HG03039 (cell line): Measurements from ENCODE around the gene TM9SF2.
A peak's percentile ranks its signal among the peaks of the same experiment; 100 is the strongest.

Source experiments
- ATAC-seq: cut with Tn5 transposase; IDR thresholded peaks from one replicate; pipeline ENCODE4 v1.9.1; 2021; ENCODE audit warnings: mild to moderate bottlenecking, moderate library complexity; ENCODE audit not compliant: unreplicated experiment

TM9SF2 gene

GRCh38 chr13:99495466-99496183, 5.6 kb upstream of the TM9SF2 start:
- no peak for ATAC-seq

DNA sequence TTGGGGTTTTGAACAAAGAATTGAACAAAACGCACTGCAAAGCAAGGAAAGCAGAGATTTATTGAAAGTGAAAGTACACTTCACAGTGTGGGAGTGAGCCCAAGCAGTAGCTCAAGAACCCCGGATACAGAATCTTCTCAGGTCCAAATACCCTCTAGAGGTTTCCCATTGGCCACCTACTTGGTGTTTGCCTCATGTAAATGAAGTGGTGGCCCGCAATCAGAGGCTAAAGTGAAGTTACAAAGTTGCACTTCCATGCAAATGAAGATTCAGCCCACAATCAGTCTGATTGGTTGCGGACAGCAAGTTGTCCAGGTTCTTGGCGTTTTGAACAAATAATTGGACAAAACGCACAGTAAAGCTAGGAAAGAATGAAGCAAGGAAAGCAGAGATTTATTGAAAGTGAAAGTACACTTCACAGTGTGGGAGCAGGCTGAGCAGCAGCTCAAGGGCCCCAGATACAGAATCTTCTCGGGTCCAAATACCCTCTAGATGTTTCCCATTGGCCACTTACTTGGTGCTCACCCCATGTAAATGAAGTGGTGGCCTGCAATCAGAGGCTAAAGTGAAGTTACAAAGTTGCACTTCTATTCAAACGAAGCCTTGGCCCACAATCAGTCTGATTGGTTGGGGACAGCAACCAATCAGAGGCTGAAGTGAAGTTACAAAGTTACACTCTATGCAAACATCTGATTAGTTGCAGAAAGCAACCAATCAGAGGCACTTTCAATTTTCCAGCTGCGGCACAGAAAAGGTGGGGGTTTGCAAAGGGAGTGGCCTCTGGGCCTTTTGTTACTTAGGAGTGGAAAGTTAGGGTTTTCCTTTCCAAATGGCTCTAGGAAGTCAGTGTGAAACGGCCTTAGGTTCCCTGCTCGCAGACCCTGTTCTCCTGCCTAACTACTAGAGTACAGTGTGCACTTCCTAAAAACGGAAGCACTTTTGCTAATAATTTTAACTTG, 4.8 kb upstream of the TM9SF2 start:
- peak; percentile 30 for ATAC-seq

DNA sequence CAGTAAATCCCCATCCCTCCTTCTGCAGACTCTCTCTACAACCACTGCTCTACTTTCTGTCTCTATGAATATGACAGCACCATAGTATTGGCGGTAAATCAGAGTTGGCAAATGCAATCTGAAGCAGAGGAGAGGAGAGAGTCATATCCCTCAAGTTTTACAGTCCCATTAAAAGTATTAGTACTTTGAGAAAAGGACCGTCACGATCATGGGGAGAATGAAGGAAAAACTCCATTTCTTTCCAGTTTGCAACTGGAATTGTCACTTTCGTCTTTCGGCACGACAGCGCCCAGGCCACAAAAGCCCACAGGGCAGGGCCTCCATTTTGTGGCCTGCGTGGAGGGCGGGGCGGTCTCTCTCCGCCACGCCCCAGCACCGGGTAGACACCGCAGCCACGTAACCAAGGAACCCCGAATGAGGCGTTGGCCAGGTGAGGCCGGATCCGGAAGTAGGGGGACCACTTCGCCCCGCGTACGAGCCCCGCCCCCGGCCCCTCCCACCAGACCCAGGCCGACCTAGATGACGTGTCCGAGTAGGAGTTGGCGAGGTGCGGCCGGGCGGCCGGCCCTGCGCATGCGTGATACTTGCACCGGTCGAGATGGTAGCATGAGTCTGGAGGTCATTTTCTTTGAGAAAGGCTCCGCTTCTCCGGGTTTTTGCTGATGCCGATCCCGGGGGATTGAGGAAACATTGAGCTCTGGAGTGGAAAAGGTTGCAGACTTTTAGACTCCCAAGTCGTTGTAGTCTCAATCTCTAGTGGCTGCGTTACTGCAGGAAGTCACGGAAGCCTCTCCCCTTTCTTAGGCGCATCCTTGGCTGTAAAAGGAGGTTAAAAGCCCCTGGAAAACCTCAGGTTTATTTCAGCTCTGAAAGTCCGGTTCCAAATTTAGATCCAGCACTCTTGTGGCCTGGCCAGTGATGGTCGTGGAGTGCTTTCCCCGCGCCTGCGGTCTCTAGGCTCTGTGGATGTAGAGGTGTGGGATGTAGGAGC, 2.8 kb upstream of the TM9SF2 start:
- peak; percentile 43 for ATAC-seq

GRCh38 chr13:99500839-99501183, 461 bp upstream of the TM9SF2 start:
- ATAC-seq, result no peak

GRCh38 chr13:99501848-99502301, 603 bp downstream of the TM9SF2 start:
- no peak for ATAC-seq

DNA sequence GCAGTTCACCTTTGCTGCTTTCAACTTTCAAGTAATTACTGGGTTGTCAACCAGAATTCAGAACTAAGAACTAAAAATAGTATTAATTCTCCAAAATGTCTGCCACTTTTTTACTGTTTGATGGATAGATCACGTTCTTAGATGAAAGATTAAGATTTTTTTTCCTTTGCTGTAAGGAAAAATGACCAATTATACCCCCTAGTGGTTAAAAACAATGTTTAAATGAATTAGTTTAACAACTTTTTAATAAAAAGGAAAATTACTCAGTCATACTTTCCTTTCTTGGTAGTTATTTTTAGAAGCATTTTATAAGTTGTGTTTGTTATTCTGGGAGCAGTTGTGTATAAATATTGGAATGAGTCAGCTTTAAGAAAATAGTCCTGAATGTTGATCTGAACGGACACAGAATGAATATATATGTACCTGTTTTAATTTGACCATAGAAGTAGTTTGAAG, 4.6 kb downstream of the TM9SF2 start:
- no peak for ATAC-seq

DNA sequence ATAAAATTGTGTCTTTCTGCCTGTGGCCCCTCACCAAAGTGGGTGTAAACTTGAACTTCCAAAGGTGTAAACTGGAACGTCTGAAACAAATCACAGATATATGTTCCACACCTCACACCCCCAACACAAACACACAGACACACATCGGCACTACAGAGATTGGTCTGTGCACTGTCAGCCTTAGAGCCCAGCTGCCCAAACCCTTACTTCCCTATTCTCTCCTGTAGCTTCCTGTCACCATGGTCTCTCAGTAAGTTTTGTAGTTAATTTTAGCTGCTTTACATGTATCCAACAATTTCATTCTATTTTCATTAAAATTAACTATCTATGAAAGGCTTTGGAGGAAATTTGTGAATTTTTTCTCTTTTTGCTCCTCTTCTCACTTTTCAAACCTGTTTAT, 5.4 kb downstream of the TM9SF2 start:
- ATAC-seq, result peak; percentile 75

GRCh38 chr13:99507054-99507453, 5.8 kb downstream of the TM9SF2 start:
- no peak for ATAC-seq

GRCh38 chr13:99507551-99507950, 6.3 kb downstream of the TM9SF2 start:
- no peak for ATAC-seq

GRCh38 chr13:99507986-99508385, 6.7 kb downstream of the TM9SF2 start:
- ATAC-seq, result no peak

DNA sequence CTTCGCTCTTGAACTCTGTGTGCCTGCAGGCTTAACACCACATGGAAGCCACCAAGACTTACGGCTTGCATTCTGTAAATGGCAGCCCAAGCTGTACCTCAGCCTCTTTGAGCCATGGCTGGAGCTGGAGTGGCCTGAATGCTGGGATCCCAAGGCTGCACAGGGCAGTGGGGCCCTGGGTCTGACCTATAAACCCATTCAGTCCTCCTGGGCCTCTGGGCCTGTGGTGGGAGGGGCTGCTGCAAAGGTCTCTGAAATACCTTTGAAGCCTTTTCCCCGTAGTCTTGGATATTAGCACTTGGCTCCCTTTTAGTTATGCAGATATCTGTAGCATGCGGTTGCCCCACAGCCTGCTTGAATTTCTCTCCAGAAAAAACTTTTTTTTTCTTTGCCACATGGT, 8.2 kb downstream of the TM9SF2 start:
- no peak for ATAC-seq

- no peak for ATAC-seq
Observed at GRCh38 chr13:99514801-99515200, 13.5 kb downstream of the TM9SF2 start.

DNA sequence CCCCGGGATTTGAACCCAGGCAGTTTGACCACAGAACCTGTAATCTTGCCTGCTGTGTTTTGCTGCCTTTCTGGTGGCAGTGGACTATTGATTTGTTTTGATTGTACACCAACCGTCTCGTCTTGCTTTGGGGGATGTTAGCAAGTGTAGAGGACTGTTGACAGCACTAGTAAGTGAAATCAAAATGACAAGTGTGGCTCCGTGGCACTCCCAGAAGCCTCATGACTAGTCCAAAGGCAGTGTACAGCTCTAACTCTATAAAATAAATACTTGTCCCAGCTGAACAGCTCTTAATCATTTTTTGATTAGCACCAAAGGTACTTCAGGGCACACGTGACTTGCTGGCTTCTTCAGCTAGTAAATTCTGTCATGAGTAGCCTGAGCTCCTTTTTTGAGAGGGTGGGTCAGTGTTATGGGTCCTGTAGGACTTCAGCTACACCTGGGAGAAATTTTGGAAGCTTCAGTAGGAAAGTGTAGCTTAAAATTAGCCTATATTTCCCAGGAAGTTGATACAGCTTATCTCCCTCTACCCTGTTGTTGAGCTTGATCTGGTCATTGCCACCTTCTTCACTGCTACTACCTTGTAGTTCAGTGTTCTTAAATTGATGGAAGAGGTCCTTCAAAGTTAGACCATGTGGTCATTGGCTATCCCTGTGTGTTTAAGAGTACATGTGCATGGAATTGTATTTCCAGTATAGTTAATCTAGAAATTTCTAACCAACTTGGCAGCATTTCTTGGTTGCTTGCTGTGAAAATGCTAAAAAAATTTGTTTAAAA, 15.1 kb downstream of the TM9SF2 start:
- no peak for ATAC-seq

DNA sequence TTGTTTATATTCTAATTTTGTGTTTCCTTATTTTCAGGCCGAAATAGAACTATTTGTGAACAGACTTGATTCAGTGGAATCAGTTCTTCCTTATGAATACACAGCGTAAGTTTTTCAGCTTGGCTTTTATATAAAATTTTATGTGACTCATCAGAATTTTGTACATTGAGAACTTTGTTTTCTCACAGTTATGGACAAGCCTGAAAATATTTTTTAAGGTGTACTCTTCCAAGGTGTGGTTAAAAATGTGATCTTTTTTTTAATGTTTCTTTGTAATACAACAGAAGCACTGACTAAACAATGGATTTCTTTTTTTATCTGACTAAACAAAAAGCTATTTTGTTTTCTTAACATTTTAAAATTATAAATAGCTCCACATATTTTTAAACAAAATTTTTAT, 16.3 kb downstream of the TM9SF2 start:
- ATAC-seq, result no peak

- no peak for ATAC-seq
Observed at GRCh38 chr13:99517984-99518383, 16.7 kb downstream of the TM9SF2 start.

DNA sequence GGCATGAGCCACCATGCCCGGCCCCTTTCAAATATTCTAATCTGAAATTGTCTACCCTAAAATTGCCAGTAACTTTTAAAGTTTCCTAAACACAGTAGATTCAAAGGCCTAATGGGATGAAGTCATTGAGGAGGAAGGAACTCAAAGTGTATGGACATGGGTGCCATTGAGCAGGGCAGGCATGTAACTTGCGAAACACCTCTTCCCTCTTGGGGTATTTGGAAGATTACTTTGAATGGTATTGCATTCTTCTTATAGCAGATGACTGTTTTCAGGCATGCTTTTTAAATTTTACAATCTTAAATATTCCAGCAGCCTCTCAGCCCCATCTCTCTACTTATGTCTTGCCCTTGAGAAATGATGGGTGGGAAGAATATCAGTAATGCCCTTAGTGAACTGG, 21.0 kb downstream of the TM9SF2 start:
- no peak for ATAC-seq

GRCh38 chr13:99523838-99524237, 22.6 kb downstream of the TM9SF2 start:
- ATAC-seq, result no peak

- ATAC-seq, result no peak
Observed at GRCh38 chr13:99525967-99526366, 24.7 kb downstream of the TM9SF2 start.

- no peak for ATAC-seq
Observed at GRCh38 chr13:99526549-99526948, 25.3 kb downstream of the TM9SF2 start.

- no peak for ATAC-seq
Observed at GRCh38 chr13:99527301-99527700, 26.0 kb downstream of the TM9SF2 start.
